Measurements from ENCODE around the gene PHF1.
"Not testable (repeated sequence)": the region's sequence is repeated elsewhere in the genome, so short reads cannot be mapped to it uniquely, and the experiment has no call there.

DNA sequence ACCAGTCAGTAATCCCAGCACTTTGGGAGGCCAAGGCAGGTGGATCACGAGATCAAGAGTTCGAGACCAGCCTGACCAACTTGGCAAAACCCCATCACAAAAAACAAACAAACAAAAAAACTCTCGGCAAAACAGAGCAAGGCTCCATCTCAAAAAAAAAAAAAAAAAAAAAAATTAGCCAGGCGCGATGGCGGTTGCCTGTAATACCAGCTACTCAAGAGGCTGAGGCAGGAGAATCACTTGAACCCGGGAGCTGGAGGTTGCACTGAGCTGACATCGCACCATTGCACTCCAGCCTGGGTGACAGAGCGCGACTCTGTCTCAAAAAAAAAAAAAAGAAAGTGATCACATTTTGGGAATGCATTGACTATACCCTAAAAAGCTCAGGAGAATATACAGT, 31.6 kb upstream of the PHF1 start:
- TF ChIP-seq, protein P1, sequence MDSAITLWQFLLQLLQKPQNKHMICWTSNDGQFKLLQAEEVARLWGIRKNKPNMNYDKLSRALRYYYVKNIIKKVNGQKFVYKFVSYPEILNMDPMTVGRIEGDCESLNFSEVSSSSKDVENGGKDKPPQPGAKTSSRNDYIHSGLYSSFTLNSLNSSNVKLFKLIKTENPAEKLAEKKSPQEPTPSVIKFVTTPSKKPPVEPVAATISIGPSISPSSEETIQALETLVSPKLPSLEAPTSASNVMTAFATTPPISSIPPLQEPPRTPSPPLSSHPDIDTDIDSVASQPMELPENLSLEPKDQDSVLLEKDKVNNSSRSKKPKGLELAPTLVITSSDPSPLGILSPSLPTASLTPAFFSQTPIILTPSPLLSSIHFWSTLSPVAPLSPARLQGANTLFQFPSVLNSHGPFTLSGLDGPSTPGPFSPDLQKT (IDR thresholded peaks at IDR 0.05; ENCODE audit: borderline replicate concordance, low read depth, low read length) = not testable (repeated sequence)
- TF ChIP-seq, protein P2, sequence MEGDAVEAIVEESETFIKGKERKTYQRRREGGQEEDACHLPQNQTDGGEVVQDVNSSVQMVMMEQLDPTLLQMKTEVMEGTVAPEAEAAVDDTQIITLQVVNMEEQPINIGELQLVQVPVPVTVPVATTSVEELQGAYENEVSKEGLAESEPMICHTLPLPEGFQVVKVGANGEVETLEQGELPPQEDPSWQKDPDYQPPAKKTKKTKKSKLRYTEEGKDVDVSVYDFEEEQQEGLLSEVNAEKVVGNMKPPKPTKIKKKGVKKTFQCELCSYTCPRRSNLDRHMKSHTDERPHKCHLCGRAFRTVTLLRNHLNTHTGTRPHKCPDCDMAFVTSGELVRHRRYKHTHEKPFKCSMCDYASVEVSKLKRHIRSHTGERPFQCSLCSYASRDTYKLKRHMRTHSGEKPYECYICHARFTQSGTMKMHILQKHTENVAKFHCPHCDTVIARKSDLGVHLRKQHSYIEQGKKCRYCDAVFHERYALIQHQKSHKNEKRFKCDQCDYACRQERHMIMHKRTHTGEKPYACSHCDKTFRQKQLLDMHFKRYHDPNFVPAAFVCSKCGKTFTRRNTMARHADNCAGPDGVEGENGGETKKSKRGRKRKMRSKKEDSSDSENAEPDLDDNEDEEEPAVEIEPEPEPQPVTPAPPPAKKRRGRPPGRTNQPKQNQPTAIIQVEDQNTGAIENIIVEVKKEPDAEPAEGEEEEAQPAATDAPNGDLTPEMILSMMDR (tag by site-specific recombination; IDR thresholded peaks at IDR 0.05) = not testable (repeated sequence)
- TF ChIP-seq ZNF202 (tag by site-specific recombination; IDR thresholded peaks at IDR 0.05; ENCODE audit: borderline replicate concordance); ZNF549 (tag by site-specific recombination; IDR thresholded peaks at IDR 0.05); YY1 (tag by site-specific recombination; IDR thresholded peaks at IDR 0.05); ZNF555 (tag by site-specific recombination; conservative IDR thresholded peaks at IDR 0.05): not testable (repeated sequence)
- TF ChIP-seq, protein P3, sequence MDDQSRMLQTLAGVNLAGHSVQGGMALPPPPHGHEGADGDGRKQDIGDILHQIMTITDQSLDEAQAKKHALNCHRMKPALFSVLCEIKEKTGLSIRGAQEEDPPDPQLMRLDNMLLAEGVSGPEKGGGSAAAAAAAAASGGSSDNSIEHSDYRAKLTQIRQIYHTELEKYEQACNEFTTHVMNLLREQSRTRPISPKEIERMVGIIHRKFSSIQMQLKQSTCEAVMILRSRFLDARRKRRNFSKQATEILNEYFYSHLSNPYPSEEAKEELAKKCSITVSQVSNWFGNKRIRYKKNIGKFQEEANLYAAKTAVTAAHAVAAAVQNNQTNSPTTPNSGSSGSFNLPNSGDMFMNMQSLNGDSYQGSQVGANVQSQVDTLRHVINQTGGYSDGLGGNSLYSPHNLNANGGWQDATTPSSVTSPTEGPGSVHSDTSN (CRISPR knock-in tag; IDR thresholded peaks at IDR 0.05) = not testable (repeated sequence)
- TF ChIP-seq, protein P4, sequence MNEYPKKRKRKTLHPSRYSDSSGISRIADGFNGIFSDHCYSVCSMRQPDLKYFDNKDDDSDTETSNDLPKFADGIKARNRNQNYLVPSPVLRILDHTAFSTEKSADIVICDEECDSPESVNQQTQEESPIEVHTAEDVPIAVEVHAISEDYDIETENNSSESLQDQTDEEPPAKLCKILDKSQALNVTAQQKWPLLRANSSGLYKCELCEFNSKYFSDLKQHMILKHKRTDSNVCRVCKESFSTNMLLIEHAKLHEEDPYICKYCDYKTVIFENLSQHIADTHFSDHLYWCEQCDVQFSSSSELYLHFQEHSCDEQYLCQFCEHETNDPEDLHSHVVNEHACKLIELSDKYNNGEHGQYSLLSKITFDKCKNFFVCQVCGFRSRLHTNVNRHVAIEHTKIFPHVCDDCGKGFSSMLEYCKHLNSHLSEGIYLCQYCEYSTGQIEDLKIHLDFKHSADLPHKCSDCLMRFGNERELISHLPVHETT (tag by site-specific recombination; IDR thresholded peaks at IDR 0.05) = not testable (repeated sequence)
